ENCODE results near the gene PGGT1B.
A peak's percentile ranks its signal among the peaks of the same experiment; 100 is the strongest.

PGGT1B gene

DNA sequence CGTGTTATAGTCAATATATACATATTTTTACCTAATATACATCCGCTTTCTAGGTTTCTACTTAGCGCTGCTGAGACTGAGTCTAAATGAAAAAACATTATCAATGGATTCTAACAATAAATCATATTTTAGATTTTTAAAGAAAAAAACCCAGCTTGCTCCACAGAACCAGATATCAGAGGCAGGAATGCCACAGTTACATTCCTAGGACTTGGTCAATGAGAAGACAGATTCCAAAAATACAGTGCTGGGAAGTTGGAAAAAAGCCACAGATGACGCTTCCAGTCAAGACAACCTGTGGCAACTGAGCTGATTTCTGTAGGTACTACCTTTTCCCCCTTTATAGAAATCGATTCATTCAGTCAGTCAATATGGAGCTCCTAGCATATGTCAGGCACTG is 34.4 kb upstream of the PGGT1B start:
- H3K4me3 ChIP-seq (ENCODE audit: low read depth, low read length), result peak overlapping the region; percentile 40
- DNase-seq (ENCODE audit: low read depth), result peak; percentile 17

DNA sequence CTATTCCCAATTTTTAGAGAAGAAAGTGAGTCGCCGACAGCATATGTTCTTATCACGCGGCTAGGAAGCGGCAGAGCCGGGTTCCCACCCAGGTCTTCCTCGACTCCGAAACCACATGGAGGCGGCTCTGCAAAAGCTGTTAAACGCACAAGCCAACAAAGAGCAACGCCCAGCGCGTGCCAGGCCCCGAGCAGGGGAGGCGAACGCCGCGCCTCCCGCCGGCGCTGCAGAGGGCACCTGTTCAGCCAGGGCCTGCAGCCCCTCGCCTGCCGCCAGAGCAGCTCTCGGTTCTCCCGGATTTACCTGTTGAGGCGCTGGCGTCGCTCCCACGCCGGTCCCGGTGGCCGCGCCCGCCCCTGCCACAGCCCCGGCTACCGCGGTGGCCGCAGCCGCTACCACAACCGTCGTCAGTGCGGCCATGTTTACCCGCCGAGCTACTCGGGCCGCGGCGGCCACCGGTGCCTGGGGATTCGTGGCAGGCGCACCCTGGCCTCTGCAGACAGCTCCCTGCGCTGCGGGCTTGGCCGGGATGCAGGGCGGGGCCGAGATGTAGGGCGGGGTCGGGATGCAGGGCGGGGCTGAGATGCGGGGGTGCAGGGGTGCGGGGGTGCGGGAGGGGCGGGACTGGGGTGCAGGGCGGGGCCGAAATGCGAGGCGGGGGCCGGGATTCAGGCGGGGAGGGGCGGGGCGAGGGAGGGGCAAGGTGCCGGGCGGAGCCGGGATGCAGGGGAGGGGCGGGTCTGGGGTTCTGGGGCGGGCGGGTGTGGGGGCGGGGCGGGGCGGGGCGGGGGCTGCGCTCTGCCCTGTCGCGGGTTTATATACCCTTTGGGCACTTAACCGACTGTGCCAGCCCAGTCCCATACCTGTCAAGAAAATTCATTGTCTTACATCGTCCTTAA is 33.7 kb upstream of the PGGT1B start, which contains the start of gene CCDC112:
TSS of gene CCDC112 (minus strand) at position 531 of the 899 bp plus-strand sequence. CDS start at position 420, 111 bp downstream.
- peak within 1 kb of the TSS; percentile 81 for H3K4me3 ChIP-seq (ENCODE audit: low read depth, low read length)
- TF ChIP-seq, protein P1, sequence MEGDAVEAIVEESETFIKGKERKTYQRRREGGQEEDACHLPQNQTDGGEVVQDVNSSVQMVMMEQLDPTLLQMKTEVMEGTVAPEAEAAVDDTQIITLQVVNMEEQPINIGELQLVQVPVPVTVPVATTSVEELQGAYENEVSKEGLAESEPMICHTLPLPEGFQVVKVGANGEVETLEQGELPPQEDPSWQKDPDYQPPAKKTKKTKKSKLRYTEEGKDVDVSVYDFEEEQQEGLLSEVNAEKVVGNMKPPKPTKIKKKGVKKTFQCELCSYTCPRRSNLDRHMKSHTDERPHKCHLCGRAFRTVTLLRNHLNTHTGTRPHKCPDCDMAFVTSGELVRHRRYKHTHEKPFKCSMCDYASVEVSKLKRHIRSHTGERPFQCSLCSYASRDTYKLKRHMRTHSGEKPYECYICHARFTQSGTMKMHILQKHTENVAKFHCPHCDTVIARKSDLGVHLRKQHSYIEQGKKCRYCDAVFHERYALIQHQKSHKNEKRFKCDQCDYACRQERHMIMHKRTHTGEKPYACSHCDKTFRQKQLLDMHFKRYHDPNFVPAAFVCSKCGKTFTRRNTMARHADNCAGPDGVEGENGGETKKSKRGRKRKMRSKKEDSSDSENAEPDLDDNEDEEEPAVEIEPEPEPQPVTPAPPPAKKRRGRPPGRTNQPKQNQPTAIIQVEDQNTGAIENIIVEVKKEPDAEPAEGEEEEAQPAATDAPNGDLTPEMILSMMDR (conservative IDR thresholded peaks at IDR 0.05; ENCODE audit: low read depth, low read length), result no peak
- DNase-seq (ENCODE audit: low read depth), result peak; percentile 82

More for the DNA sequence above, 34.4 kb upstream of the PGGT1B start:
- TF ChIP-seq, protein P1 (conservative IDR thresholded peaks at IDR 0.05; ENCODE audit: low read depth, low read length), result no peak

- DNase-seq (ENCODE audit: low read depth), result no peak
- H3K4me3 ChIP-seq (ENCODE audit: low read depth, low read length), result peak overlapping the region; percentile 81
Measured at GRCh38 chr5:115295777-115296123, 33.1 kb upstream of the PGGT1B start.

DNA sequence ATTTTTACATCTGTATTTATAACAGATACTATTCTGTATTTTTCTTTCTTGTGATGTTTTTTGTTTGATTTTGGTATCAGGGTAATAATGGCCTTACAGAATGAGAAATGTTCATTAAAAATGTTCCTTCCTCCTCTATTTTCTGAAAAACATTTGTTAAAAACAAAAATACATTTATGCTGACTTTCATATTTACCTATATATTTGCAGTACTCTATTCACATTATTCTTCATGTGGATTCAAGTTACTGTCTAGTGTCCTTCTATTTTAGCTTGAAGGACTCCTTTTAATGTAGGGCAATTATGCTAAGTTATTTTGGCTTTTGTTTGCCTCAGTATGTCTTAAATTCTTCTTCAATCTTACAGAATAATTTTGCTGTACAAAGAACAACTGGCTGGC is 28.7 kb upstream of the PGGT1B start:
- TF ChIP-seq, protein P1 (conservative IDR thresholded peaks at IDR 0.05; ENCODE audit: low read depth, low read length), result no peak
- no peak for DNase-seq (ENCODE audit: low read depth)
- H3K4me3 ChIP-seq (ENCODE audit: low read depth, low read length), result no peak overlapping the region

More at GRCh38 chr5:115295777-115296123, 33.1 kb upstream of the PGGT1B start:
- TF ChIP-seq, protein P1 (conservative IDR thresholded peaks at IDR 0.05; ENCODE audit: low read depth, low read length), result no peak

- no peak for DNase-seq (ENCODE audit: low read depth)
- no peak overlapping the region for H3K4me3 ChIP-seq (ENCODE audit: low read depth, low read length)
- TF ChIP-seq, protein P1 (conservative IDR thresholded peaks at IDR 0.05; ENCODE audit: low read depth, low read length), result no peak
Measured at GRCh38 chr5:115289104-115289503, 26.4 kb upstream of the PGGT1B start.

- H3K4me3 ChIP-seq (ENCODE audit: low read depth, low read length), result no peak overlapping the region
- TF ChIP-seq, protein P1 (conservative IDR thresholded peaks at IDR 0.05; ENCODE audit: low read depth, low read length), result no peak
- DNase-seq (ENCODE audit: low read depth), result no peak
Measured at GRCh38 chr5:115284021-115284420, 21.3 kb upstream of the PGGT1B start.

Measured in choroid plexus epithelial cell (primary cell).